SK-N-SH (cell line): Measurements from ENCODE around the gene RNF212B. TPM values are rescaled to one million over a fixed set of nuclear protein-coding genes. Genes with fewer than 3 reads are reported as not detected.

Experiments
- CTCF ChIA-PET: fragments of 300-600, 350-600 bp; formaldehyde crosslinking; extraction: SDS; loops from one replicate; lab custom pipeline; 2021; lab: Yijun Ruan, JAX
- POLR2A ChIA-PET: fragments of 350-600 bp; sonication (Branson Sonifier 250); formaldehyde crosslinking; extraction: SDS; loops from one replicate; lab custom pipeline; 2020; ENCODE audit warnings: antibody characterized with exemption, inconsistent platforms; lab: Yijun Ruan, JAX
- DNase-seq: peaks from one replicate; pipeline ENCODE4 v3.0.0; 2012
- H2AFZ ChIP-seq: fragments of 200-600 bp; sonication (generic); 2 replicates; pipeline ENCODE4 v1.8.1; 2016; ENCODE audit warnings: antibody characterized with exemption, mild to moderate bottlenecking, low read depth
- H3F3A ChIP-seq: fragments of 200-600 bp; sonication (generic); replicated peaks from 2 replicates; pipeline ENCODE3; 2016; ENCODE audit warnings: antibody characterized with exemption, mild to moderate bottlenecking; ENCODE audit not compliant: insufficient read depth
- H3K27ac ChIP-seq, 2 experiments: fragments of 200-500 bp in 1 of 2; fragments of 200-600 bp in 1 of 2; sonication (Bioruptor generic) in 1 of 2; sonication (generic), shearing (Covaris generic) in 1 of 2; 2 replicates each; pipeline versions ENCODE4 v1.5.1 to v1.6.1; 2014 to 2016; ENCODE audit warnings: low read depth in 2 of 2, inconsistent platforms in 1 of 2, low read length in 1 of 2, mild to moderate bottlenecking in 1 of 2, mixed read lengths in 1 of 2
- H3K27me3 ChIP-seq: fragments of 200-600 bp; sonication (generic), shearing (Covaris generic); 2 replicates; pipeline ENCODE4 v1.6.1; 2016; ENCODE audit warnings: mixed run types; ENCODE audit not compliant: insufficient read depth
- H3K36me3 ChIP-seq, 2 experiments: fragments of 200-500 bp in 1 of 2; fragments of 200-600 bp in 1 of 2; sonication (Bioruptor generic) in 1 of 2; sonication (generic) in 1 of 2; replicated peaks in 1 of 2; 2 replicates each; pipeline versions ENCODE3 to v1.5.1; 2014 to 2016; ENCODE audit warnings: low read length in 1 of 2, mild to moderate bottlenecking in 1 of 2; ENCODE audit not compliant: insufficient read depth in 2 of 2, control insufficient read depth in 1 of 2
- H3K4me1 ChIP-seq, 2 experiments: fragments of 200-500 bp in 1 of 2; fragments of 200-600 bp in 1 of 2; sonication (Bioruptor generic) in 1 of 2; sonication (generic), shearing (Covaris generic) in 1 of 2; 2 replicates each; pipeline versions ENCODE4 v1.5.1 to v1.6.1; 2014 to 2016; ENCODE audit warnings: low read depth in 1 of 2, low read length in 1 of 2, mixed run types in 1 of 2; ENCODE audit not compliant: insufficient read depth in 2 of 2, control insufficient read depth in 1 of 2
- H3K4me2 ChIP-seq: fragments of 200-600 bp; sonication (generic), shearing (Covaris generic); 2 replicates; pipeline ENCODE4 v1.6.1; 2017; ENCODE audit warnings: mixed run types
- H3K4me3 ChIP-seq, 2 experiments: fragments of 200-500 bp in 1 of 2; fragments of 200-600 bp in 1 of 2; sonication (Bioruptor generic) in 1 of 2; sonication (generic), shearing (Covaris generic) in 1 of 2; 2 replicates each; pipeline versions ENCODE4 v1.5.1 to v1.8.1; 2014 to 2016; ENCODE audit warnings: low read depth in 2 of 2, inconsistent platforms in 1 of 2, low read length in 1 of 2, mild to moderate bottlenecking in 1 of 2, mixed read lengths in 1 of 2, moderate library complexity in 1 of 2
- H3K79me2 ChIP-seq: fragments of 200-600 bp; sonication (generic); 2 replicates; pipeline ENCODE4 v1.8.1; 2017; ENCODE audit warnings: mild to moderate bottlenecking; ENCODE audit not compliant: insufficient read depth
- H3K9ac ChIP-seq: fragments of 200-600 bp; sonication (generic); 2 replicates; pipeline ENCODE4 v1.6.1; 2017; ENCODE audit warnings: mixed run types
- H3K9me2 ChIP-seq: fragments of 200-600 bp; sonication (generic); 2 replicates; pipeline ENCODE4 v1.6.1; 2017; ENCODE audit warnings: mixed run types
- H3K9me3 ChIP-seq: fragments of 200-600 bp; sonication (generic); 2 replicates; pipeline ENCODE4 v1.6.1; 2017; ENCODE audit warnings: mixed run types, mild to moderate bottlenecking, moderate library complexity
- H4K20me1 ChIP-seq: fragments of 200-600 bp; sonication (generic); 2 replicates; pipeline ENCODE4 v1.6.1; 2017; ENCODE audit warnings: mild to moderate bottlenecking, mixed run types; ENCODE audit not compliant: insufficient read depth
- EP300 ChIP-seq, 2 experiments: IDR thresholded peaks; 2 replicates each; pipeline versions ENCODE4 v1.4.0 to v1.6.1; 2012; ENCODE audit warnings: borderline replicate concordance in 1 of 2, low read depth in 1 of 2, low read length in 1 of 2
- FOXJ3 ChIP-seq: sonication (generic); formaldehyde crosslinking; IDR thresholded peaks from 2 replicates; pipeline ENCODE4 v1.5.1; 2020; ENCODE audit warnings: mild to moderate bottlenecking, missing genetic modification reagents
- GABPA ChIP-seq: IDR thresholded peaks from 2 replicates; pipeline ENCODE4 v1.4.0; 2012; ENCODE audit warnings: low read depth, mild to moderate bottlenecking
- JUND ChIP-seq: IDR thresholded peaks from 2 replicates; pipeline ENCODE4 v1.4.0; 2012
- MXI1 ChIP-seq: IDR thresholded peaks from 2 replicates; pipeline ENCODE4 v1.6.1; 2012; ENCODE audit warnings: mild to moderate bottlenecking, low read depth, low read length, improper control_type of control experiment
- POLR2AphosphoS5 ChIP-seq: IDR thresholded peaks from 2 replicates; pipeline ENCODE4 v1.6.1; 2012; ENCODE audit warnings: low read depth, low read length
- REST ChIP-seq: IDR thresholded peaks from 2 replicates; pipeline ENCODE4 v1.6.1; 2012; ENCODE audit warnings: mild to moderate bottlenecking, low read depth, low read length, moderate library complexity
- RXRA ChIP-seq: IDR thresholded peaks from 2 replicates; pipeline ENCODE4 v1.4.0; 2012; ENCODE audit warnings: low read depth, mild to moderate bottlenecking, borderline replicate concordance
- SIN3A ChIP-seq: IDR thresholded peaks from 2 replicates; pipeline ENCODE4 v1.6.1; 2012; ENCODE audit warnings: low read depth, mild to moderate bottlenecking, low read length, moderate library complexity, borderline replicate concordance
- TAF1 ChIP-seq: IDR thresholded peaks from 2 replicates; pipeline ENCODE4 v1.6.1; 2012; ENCODE audit warnings: low read depth, mild to moderate bottlenecking, low read length, moderate library complexity, borderline replicate concordance
- USF2 ChIP-seq: fragments of 150-350 bp; IDR thresholded peaks from 2 replicates; pipeline ENCODE4 v1.6.1; 2017; ENCODE audit warnings: antibody characterized with exemption, low read length, low read depth, borderline replicate concordance
- YY1 ChIP-seq: IDR thresholded peaks from 2 replicates; pipeline ENCODE4 v1.4.0; 2012; ENCODE audit warnings: low read depth, mild to moderate bottlenecking
- WGBS: methylation state at CpG from one replicate; pipeline ENCODE4 v1.1.6; 2017; ENCODE audit warnings: low lambda C conversion rate; 5-methylcytosine and 5-hydroxymethylcytosine counted together
- polyA plus RNA-seq, 3 experiments: library from polyadenylated mRNA; depleted of rRNA; stranded (reverse); fragments of >200 nt; gene quantifications; 2 replicates each; pipeline ENCODE4 v1.2.3, GENCODE V29; 2012
- small RNA-seq, 7 experiments: library from RNA; depleted of rRNA; stranded (forward); fragments of <200 nt; gene quantifications; one replicate each; pipeline ENCODE3, GENCODE V24; 2012
- TF ChIP-seq, protein P1 (sequence below): IDR thresholded peaks from 2 replicates; pipeline ENCODE4 v1.4.0; 2012; ENCODE audit warnings: low read depth
- TF ChIP-seq, protein P2 (sequence below): IDR thresholded peaks from 2 replicates; pipeline ENCODE4; 2012

The RNF212B gene
- polyA plus RNA-seq, 1 of the 3 experiments (the other 2 are of a cell fraction), result not detected

GRCh38 chr14:23321572-23322547 is 84.1 kb downstream of the RNF212B start:
- POLR2A ChIA-PET, result interaction anchor here (0.6 to 3.5 kb wide), 14 partner anchors 15 to 793 kb away, joined by 3 to 34 read pairs (median 3); partner anchors contain the start of genes ACIN1, BCL2L2, C14orf119 and DCAF11

More at GRCh38 chr14:23321572-23322547, 84.1 kb downstream of the RNF212B start:
- Histone ChIP-seq H3K9me3 (no peaks in the 10 kb centered on the region), H3K27ac (peak overlapping the region; percentile 83 to 93), H3K79me2 (peaks cover 59% of the 10 kb centered on the region), H2AFZ (no peak overlapping the region), H4K20me1 (no peaks in the 10 kb centered on the region), H3K4me2 (peak overlapping the region; percentile 94), H3K4me3 (peak overlapping the region; percentile 84 to 92), H3F3A (peaks cover 45% of the 10 kb centered on the region), H3K27me3 (no peaks in the 10 kb centered on the region), H3K36me3 (peaks cover 42 to 55% of the 10 kb centered on the region in 2 experiments), H3K4me1 (peaks cover 13 to 19% of the 10 kb centered on the region in 2 experiments; a peak in 3 of 4 replicates), H3K9ac (peak overlapping the region; percentile 97), H3K9me2 (no peaks in the 10 kb centered on the region)
- DNase-seq, result peak; percentile 74
- WGBS, result 2% methylated on average over 30 of the region's 64 CpGs
- TF ChIP-seq, protein P1, sequence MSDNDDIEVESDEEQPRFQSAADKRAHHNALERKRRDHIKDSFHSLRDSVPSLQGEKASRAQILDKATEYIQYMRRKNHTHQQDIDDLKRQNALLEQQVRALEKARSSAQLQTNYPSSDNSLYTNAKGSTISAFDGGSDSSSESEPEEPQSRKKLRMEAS, result no peak
- peak; percentile 39; the same call in 1 of the 2 replicates for TF ChIP-seq SIN3A
- no peak for TF ChIP-seq EP300 (IDR thresholded peaks at IDR 0.05; ENCODE audit: borderline replicate concordance in 1 of 2, low read depth in 1 of 2, low read length in 1 of 2)
- no peak for TF ChIP-seq RXRA
- no peak for TF ChIP-seq JUND
- TF ChIP-seq GABPA, result no peak
- TF ChIP-seq USF2, result no peak
- TF ChIP-seq YY1, result 0 out of 2 replicates have a peak, but pooled peaks have one; percentile 8
- peak; percentile 20; the same call in 1 of the 2 replicates for TF ChIP-seq TAF1
- peak; percentile 48 for TF ChIP-seq MXI1
- TF ChIP-seq POLR2AphosphoS5, result peak; percentile 15; the same call in 1 of the 2 replicates
- no peak for TF ChIP-seq REST
- TF ChIP-seq FOXJ3 (CRISPR knock-in tag), result no peak
- TF ChIP-seq, protein P2, sequence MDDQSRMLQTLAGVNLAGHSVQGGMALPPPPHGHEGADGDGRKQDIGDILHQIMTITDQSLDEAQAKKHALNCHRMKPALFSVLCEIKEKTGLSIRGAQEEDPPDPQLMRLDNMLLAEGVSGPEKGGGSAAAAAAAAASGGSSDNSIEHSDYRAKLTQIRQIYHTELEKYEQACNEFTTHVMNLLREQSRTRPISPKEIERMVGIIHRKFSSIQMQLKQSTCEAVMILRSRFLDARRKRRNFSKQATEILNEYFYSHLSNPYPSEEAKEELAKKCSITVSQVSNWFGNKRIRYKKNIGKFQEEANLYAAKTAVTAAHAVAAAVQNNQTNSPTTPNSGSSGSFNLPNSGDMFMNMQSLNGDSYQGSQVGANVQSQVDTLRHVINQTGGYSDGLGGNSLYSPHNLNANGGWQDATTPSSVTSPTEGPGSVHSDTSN, result no peak
- CTCF ChIA-PET, result interaction anchor here (0.9 to 13.2 kb wide), 14 partner anchors 16 to 241 kb away, joined by 3 to 179 read pairs (median 6); partner anchors contain the start of genes BCL2L2, CMTM5, NGDN and PPP1R3E

Small RNAs within 50 kb of the gene (small RNA-seq; reads per million reads assigned to genes)
- gene AL049829.1 (0 reads per million in 7 experiments), gene RNU6-1046P (0 reads per million in 7 experiments)

Other genes starting within 250 kb of the RNF212B start
- gene C14orf93, start 227.8 kb upstream of the RNF212B start, polyA plus RNA-seq (2012; rRNA removed), result 9.1 and 9.5 TPM in 2 replicates
- 337 and 401 TPM in 2 replicates for gene PSMB5, start 203.0 kb upstream of the RNF212B start, polyA plus RNA-seq (2012; rRNA removed)
- not detected in 2 replicates for gene PSMB11, start 195.7 kb upstream of the RNF212B start, polyA plus RNA-seq (2012; rRNA removed)
- 30.8 and 36.7 TPM in 2 replicates for gene CDH24, start 180.4 kb upstream of the RNF212B start, polyA plus RNA-seq (2012; rRNA removed)
- 159 and 195 TPM in 2 replicates for gene ACIN1, start 142.8 kb upstream of the RNF212B start, polyA plus RNA-seq (2012; rRNA removed)
- 55.2 and 73.3 TPM in 2 replicates for gene C14orf119, start 142.4 kb upstream of the RNF212B start, polyA plus RNA-seq (2012; rRNA removed)
- gene CIROP, start 132.9 kb upstream of the RNF212B start, polyA plus RNA-seq (2012; rRNA removed), result not detected in 2 replicates
- not detected in 2 replicates for gene CEBPE, start 118.7 kb upstream of the RNF212B start, polyA plus RNA-seq (2012; rRNA removed)
- gene SLC7A8, start 54.3 kb upstream of the RNF212B start, polyA plus RNA-seq (2012; rRNA removed), result 0.96 and 1.4 TPM in 2 replicates
- 7.7 and 8.7 TPM in 2 replicates for gene HOMEZ, start 48.2 kb downstream of the RNF212B start, polyA plus RNA-seq (2012; rRNA removed)
- gene PPP1R3E, start 64.9 kb downstream of the RNF212B start, polyA plus RNA-seq (2012; rRNA removed), result 6.6 and 7.4 TPM in 2 replicates
- gene BCL2L2, start 68.9 kb downstream of the RNF212B start, polyA plus RNA-seq (2012; rRNA removed), result 30.6 and 49.4 TPM in 2 replicates
- gene PABPN1, start 83.5 kb downstream of the RNF212B start, polyA plus RNA-seq (2012; rRNA removed), result 266 and 444 TPM in 2 replicates
- gene SLC22A17, start 115.0 kb downstream of the RNF212B start, polyA plus RNA-seq (2012; rRNA removed), result 20.6 and 27.2 TPM in 2 replicates
- gene EFS, start 127.2 kb downstream of the RNF212B start, polyA plus RNA-seq (2012; rRNA removed), result 2.6 and 4.4 TPM in 2 replicates
- not detected in 2 replicates for gene IL25, start 134.9 kb downstream of the RNF212B start, polyA plus RNA-seq (2012; rRNA removed)
- 0.13 TPM in 1 of 2 replicates, not detected in the other for gene CMTM5, start 139.1 kb downstream of the RNF212B start, polyA plus RNA-seq (2012; rRNA removed)
- not detected in 2 replicates for gene MYH6, start 170.3 kb downstream of the RNF212B start, polyA plus RNA-seq (2012; rRNA removed)
- gene MYH7, start 197.7 kb downstream of the RNF212B start, polyA plus RNA-seq (2012; rRNA removed), result not detected in 2 replicates
- 64.3 and 85.9 TPM in 2 replicates for gene NGDN, start 231.8 kb downstream of the RNF212B start, polyA plus RNA-seq (2012; rRNA removed)